HepG2 (cell line): ENCODE measurements around the gene MYL6. TPM values are rescaled to one million over a fixed set of nuclear protein-coding genes. Genes with fewer than 3 reads are reported as not detected.
A peak's percentile ranks its signal among the peaks of the same experiment; 100 is the strongest.

Experiments
- AKNA ChIP-seq: sonication (generic); formaldehyde crosslinking; IDR thresholded peaks from 2 replicates; pipeline ENCODE4 v1.4.0; 2020; ENCODE audit warnings: missing genetic modification reagents, borderline replicate concordance
- JUNB ChIP-seq: sonication (generic); formaldehyde crosslinking; IDR thresholded peaks from 2 replicates; pipeline ENCODE4 v1.8.0; 2022; ENCODE audit warnings: missing genetic modification reagents, mild to moderate bottlenecking, borderline replicate concordance
- KLF11 ChIP-seq: IDR thresholded peaks from 2 replicates; pipeline ENCODE4 v1.6.1; 2016; ENCODE audit warnings: missing compliant biosample characterization
- KLF12 ChIP-seq: sonication (generic); formaldehyde crosslinking; IDR thresholded peaks from 2 replicates; pipeline ENCODE4 v1.4.0; 2020; ENCODE audit warnings: missing genetic modification reagents, borderline replicate concordance
- NONO ChIP-seq, 2 experiments: fragments of 450-650 bp in 1 of 2; sonication (generic) in 1 of 2; formaldehyde crosslinking in 1 of 2; IDR thresholded peaks in 1 of 2; conservative IDR thresholded peaks in 1 of 2; 2 replicates each; pipeline versions ENCODE4 v1.6.1 to v1.8.0; 2017 to 2022; ENCODE audit warnings: mild to moderate bottlenecking in 1 of 2, missing genetic modification reagents in 1 of 2, moderate library complexity in 1 of 2
- NRL ChIP-seq: sonication (generic); formaldehyde crosslinking; IDR thresholded peaks from 2 replicates; pipeline ENCODE4 v1.5.0; 2020; ENCODE audit warnings: missing genetic modification reagents, mild to moderate bottlenecking, moderate library complexity, borderline replicate concordance
- POLR2A ChIP-seq, 2 experiments: IDR thresholded peaks; 2 replicates each; pipeline ENCODE4 v1.6.1; 2011; ENCODE audit warnings: low read depth in 2 of 2, low read length in 2 of 2, mild to moderate bottlenecking in 1 of 2, moderate library complexity in 1 of 2; ENCODE audit not compliant: insufficient read depth in 1 of 2
- REST ChIP-seq, 2 experiments: IDR thresholded peaks; 2 replicates each; pipeline ENCODE4 v1.6.1; 2011 to 2012; ENCODE audit warnings: low read length in 2 of 2, borderline replicate concordance in 1 of 2, low read depth in 1 of 2, mild to moderate bottlenecking in 1 of 2, moderate library complexity in 1 of 2
- SMARCC2 ChIP-seq: fragments of 450-650 bp; IDR thresholded peaks from 2 replicates; pipeline ENCODE4 v1.6.1; 2017; ENCODE audit warnings: antibody characterized with exemption, mild to moderate bottlenecking
- SP4 ChIP-seq: sonication (generic); formaldehyde crosslinking; IDR thresholded peaks from 2 replicates; pipeline ENCODE4 v1.8.1; 2023; ENCODE audit warnings: mild to moderate bottlenecking, missing genetic modification reagents
- ZNF143 ChIP-seq: sonication (generic); formaldehyde crosslinking; IDR thresholded peaks from 2 replicates; pipeline ENCODE4 v1.4.0; 2020; ENCODE audit warnings: missing genetic modification reagents
- ZNF207 ChIP-seq: fragments of 450-650 bp; IDR thresholded peaks from 2 replicates; pipeline ENCODE4 v1.6.1; 2016; ENCODE audit warnings: antibody characterized with exemption, borderline replicate concordance
- ZNF256 ChIP-seq: sonication (generic); formaldehyde crosslinking; conservative IDR thresholded peaks from 2 replicates; pipeline ENCODE4 v1.4.0; 2020; ENCODE audit warnings: missing genetic modification reagents
- ZNF280D ChIP-seq: sonication (generic); formaldehyde crosslinking; IDR thresholded peaks from 2 replicates; pipeline ENCODE4 v1.5.1; 2020; ENCODE audit warnings: mild to moderate bottlenecking, missing genetic modification reagents
- ZNF691 ChIP-seq: sonication (generic); formaldehyde crosslinking; IDR thresholded peaks from 2 replicates; pipeline ENCODE4 v1.4.0; 2020; ENCODE audit warnings: missing genetic modification reagents, low read depth, mild to moderate bottlenecking, borderline replicate concordance
- polyA plus RNA-seq, 8 experiments: library from polyadenylated mRNA; depleted of rRNA in 3 of 8; stranded (reverse) in 7 of 8; unstranded in 1 of 8; fragments of >200 nt; fragmentation: Illumina TruSeq in 4 of 8; extraction: Trizol in 4 of 8; gene quantifications; 2 replicates each; pipeline versions ENCODE4 v1.2.1 to v1.2.3, GENCODE V29; 2011 to 2016; ENCODE audit warnings: low read depth in 4 of 8, missing spikeins in 1 of 8, mixed read lengths in 1 of 8; ENCODE audit not compliant: insufficient read depth in 1 of 8
- total RNA-seq, 5 experiments: library from RNA; depleted of rRNA; stranded (reverse); fragments of >200 nt; fragmentation: Illumina TruSeq; extraction: Trizol; gene quantifications; 2 replicates each; pipeline ENCODE4 v1.2.3, GENCODE V29; 2016; ENCODE audit warnings: low read depth in 1 of 5

Gene MYL6
- total and polyA plus RNA-seq, 2 of the 13 experiments (the other 11 are each of a cell fraction or from before 2014, with no cell fraction given), result 1,127 to 1,192 TPM

GRCh38 chr12:56116267-56117081, 41.7 kb upstream of the MYL6 start, which contains the start of gene RPL41 (continued):
- 0 out of 2 replicates have a peak, but pooled peaks have one; percentile 27 for TF ChIP-seq AKNA
- TF ChIP-seq REST (IDR thresholded peaks at IDR 0.05; ENCODE audit: borderline replicate concordance in 1 of 2, low read depth in 1 of 2, low read length in 2 of 2), result peak in 1 of 2 experiments; percentile 59; a peak in 2 of 4 replicates
- peak; percentile 79; the same call in 1 of the 2 replicates for TF ChIP-seq ZNF691 (CRISPR knock-in tag)
- TF ChIP-seq NRL, result peak; percentile 32; the same call in 1 of the 2 replicates
- 0 out of 2 replicates have a peak, but pooled peaks have one; percentile 64 for TF ChIP-seq ZNF256 (CRISPR knock-in tag)
- TF ChIP-seq POLR2A (IDR thresholded peaks at IDR 0.05; ENCODE audit: insufficient read depth in 1 of 2, low read depth in 2 of 2, low read length in 2 of 2), result peak; percentile 99 to 100
- TF ChIP-seq JUNB (CRISPR knock-in tag), result no peak
- peak; percentile 89 for TF ChIP-seq ZNF143 (CRISPR knock-in tag)
- TF ChIP-seq SMARCC2, result no peak
- TF ChIP-seq NONO (IDR thresholded peaks at IDR 0.05), result no peak
- TF ChIP-seq NONO (CRISPR knock-in tag; conservative IDR thresholded peaks at IDR 0.05), result 0 out of 2 replicates have a peak, but pooled peaks have one; percentile 42
- peak; percentile 92 for TF ChIP-seq KLF12 (CRISPR knock-in tag)
- peak; percentile 54; the same call in 1 of the 2 replicates for TF ChIP-seq SP4
- 0 out of 2 replicates have a peak, but pooled peaks have one; percentile 68 for TF ChIP-seq KLF11 (CRISPR knock-in tag)
- no peak for TF ChIP-seq ZNF207
- TF ChIP-seq ZNF280D, result no peak
